HG03460 (cell line): ENCODE results near the gene GRIN3A.

ENCODE experiments used
- ATAC-seq: cut with Tn5 transposase; IDR thresholded peaks from one replicate; pipeline ENCODE4 v1.9.1; 2021; ENCODE audit not compliant: unreplicated experiment

The GRIN3A gene

GRCh38 chr9:101530076-101530711 is 208.3 kb downstream of the GRIN3A start:
- peak; percentile 30 for ATAC-seq

GRCh38 chr9:101528015-101528414 is 210.4 kb downstream of the GRIN3A start:
- no peak for ATAC-seq

GRCh38 chr9:101527066-101527465 is 211.4 kb downstream of the GRIN3A start:
- ATAC-seq: no peak

GRCh38 chr9:101524371-101524770 is 214.1 kb downstream of the GRIN3A start:
- ATAC-seq: no peak
